ENCODE data around the gene ERCC6L2.

The ERCC6L2 gene

GRCh38 chr9:96006961-96007360 is 131.5 kb downstream of the ERCC6L2 start:
- Histone ChIP-seq H3K4me3 (ENCODE audit: low read depth, low read length) (no peak overlapping the region), H3K36me3 (ENCODE audit: control insufficient read depth, insufficient read depth, low read length) (peaks cover 37% of the 10 kb centered on the region), H3K4me1 (ENCODE audit: control insufficient read depth, insufficient read depth, low read length) (peaks cover 6% of the 10 kb centered on the region; the same call in 1 of the 2 replicates), H3K9ac (ENCODE audit: low read depth, low read length) (no peak overlapping the region), H3K27ac (ENCODE audit: low read depth, low read length) (no peak overlapping the region), H3K27me3 (ENCODE audit: control insufficient read depth, insufficient read depth, low read length) (no peaks in the 10 kb centered on the region), H3K9me3 (ENCODE audit: control insufficient read depth, insufficient read depth, low read length) (no peaks in the 10 kb centered on the region)

- H3K4me1 ChIP-seq (ENCODE audit: control insufficient read depth, insufficient read depth, low read length): no peaks in the 10 kb centered on the region; the same call in 1 of the 2 replicates
- H3K27me3 ChIP-seq (ENCODE audit: control insufficient read depth, insufficient read depth, low read length): no peaks in the 10 kb centered on the region
- peaks cover 41% of the 10 kb centered on the region for H3K36me3 ChIP-seq (ENCODE audit: control insufficient read depth, insufficient read depth, low read length)
- no peaks in the 10 kb centered on the region for H3K9me3 ChIP-seq (ENCODE audit: control insufficient read depth, insufficient read depth, low read length)
- no peak overlapping the region for H3K9ac ChIP-seq (ENCODE audit: low read depth, low read length)
- H3K27ac ChIP-seq (ENCODE audit: low read depth, low read length): no peak overlapping the region
- H3K4me3 ChIP-seq (ENCODE audit: low read depth, low read length): no peak overlapping the region
Observed at GRCh38 chr9:96008502-96009222, 133.2 kb downstream of the ERCC6L2 start.

- H3K9me3 ChIP-seq (ENCODE audit: control insufficient read depth, insufficient read depth, low read length): no peaks in the 10 kb centered on the region
- no peak overlapping the region for H3K27ac ChIP-seq (ENCODE audit: low read depth, low read length)
- H3K4me1 ChIP-seq (ENCODE audit: control insufficient read depth, insufficient read depth, low read length): no peaks in the 10 kb centered on the region
- no peak overlapping the region for H3K9ac ChIP-seq (ENCODE audit: low read depth, low read length)
- peaks cover 39% of the 10 kb centered on the region for H3K36me3 ChIP-seq (ENCODE audit: control insufficient read depth, insufficient read depth, low read length)
- H3K27me3 ChIP-seq (ENCODE audit: control insufficient read depth, insufficient read depth, low read length): no peaks in the 10 kb centered on the region
- no peak overlapping the region for H3K4me3 ChIP-seq (ENCODE audit: low read depth, low read length)
Observed at GRCh38 chr9:96009223-96009602, 133.7 kb downstream of the ERCC6L2 start.

GRCh38 chr9:96009690-96010472 is 134.4 kb downstream of the ERCC6L2 start:
- Histone ChIP-seq H3K27ac (ENCODE audit: low read depth, low read length) (no peak overlapping the region), H3K9ac (ENCODE audit: low read depth, low read length) (no peak overlapping the region), H3K4me3 (ENCODE audit: low read depth, low read length) (no peak overlapping the region), H3K9me3 (ENCODE audit: control insufficient read depth, insufficient read depth, low read length) (no peaks in the 10 kb centered on the region), H3K4me1 (ENCODE audit: control insufficient read depth, insufficient read depth, low read length) (no peaks in the 10 kb centered on the region), H3K36me3 (ENCODE audit: control insufficient read depth, insufficient read depth, low read length) (peaks cover 37% of the 10 kb centered on the region), H3K27me3 (ENCODE audit: control insufficient read depth, insufficient read depth, low read length) (no peaks in the 10 kb centered on the region)

GRCh38 chr9:96014078-96014477 is 138.6 kb downstream of the ERCC6L2 start:
- H3K36me3 ChIP-seq (ENCODE audit: control insufficient read depth, insufficient read depth, low read length): peaks cover 15% of the 10 kb centered on the region
- H3K4me1 ChIP-seq (ENCODE audit: control insufficient read depth, insufficient read depth, low read length): no peaks in the 10 kb centered on the region
- no peak overlapping the region for H3K9ac ChIP-seq (ENCODE audit: low read depth, low read length)
- H3K27ac ChIP-seq (ENCODE audit: low read depth, low read length): no peak overlapping the region
- no peak overlapping the region for H3K4me3 ChIP-seq (ENCODE audit: low read depth, low read length)
- peaks cover 5% of the 10 kb centered on the region; the same call in 1 of the 2 replicates for H3K27me3 ChIP-seq (ENCODE audit: control insufficient read depth, insufficient read depth, low read length)
- H3K9me3 ChIP-seq (ENCODE audit: control insufficient read depth, insufficient read depth, low read length): no peaks in the 10 kb centered on the region

- H3K36me3 ChIP-seq (ENCODE audit: control insufficient read depth, insufficient read depth, low read length): peaks cover 8% of the 10 kb centered on the region; the same call in 1 of the 2 replicates
- H3K27me3 ChIP-seq (ENCODE audit: control insufficient read depth, insufficient read depth, low read length): peaks cover 25% of the 10 kb centered on the region
- H3K9me3 ChIP-seq (ENCODE audit: control insufficient read depth, insufficient read depth, low read length): no peaks in the 10 kb centered on the region
- H3K4me3 ChIP-seq (ENCODE audit: low read depth, low read length): no peak overlapping the region
- H3K4me1 ChIP-seq (ENCODE audit: control insufficient read depth, insufficient read depth, low read length): no peaks in the 10 kb centered on the region
- H3K9ac ChIP-seq (ENCODE audit: low read depth, low read length): no peak overlapping the region
- no peak overlapping the region for H3K27ac ChIP-seq (ENCODE audit: low read depth, low read length)
Observed at GRCh38 chr9:96015876-96016686, 140.6 kb downstream of the ERCC6L2 start.
